HG03139 (cell line): ENCODE data around the gene KLHL8.
"Not testable (repeated sequence)": the region's sequence is repeated elsewhere in the genome, so short reads cannot be mapped to it uniquely, and the experiment has no call there.

Experiments used
- ATAC-seq: cut with Tn5 transposase; IDR thresholded peaks from one replicate; pipeline ENCODE4 v1.9.1; 2021; ENCODE audit not compliant: unreplicated experiment

KLHL8 gene

DNA sequence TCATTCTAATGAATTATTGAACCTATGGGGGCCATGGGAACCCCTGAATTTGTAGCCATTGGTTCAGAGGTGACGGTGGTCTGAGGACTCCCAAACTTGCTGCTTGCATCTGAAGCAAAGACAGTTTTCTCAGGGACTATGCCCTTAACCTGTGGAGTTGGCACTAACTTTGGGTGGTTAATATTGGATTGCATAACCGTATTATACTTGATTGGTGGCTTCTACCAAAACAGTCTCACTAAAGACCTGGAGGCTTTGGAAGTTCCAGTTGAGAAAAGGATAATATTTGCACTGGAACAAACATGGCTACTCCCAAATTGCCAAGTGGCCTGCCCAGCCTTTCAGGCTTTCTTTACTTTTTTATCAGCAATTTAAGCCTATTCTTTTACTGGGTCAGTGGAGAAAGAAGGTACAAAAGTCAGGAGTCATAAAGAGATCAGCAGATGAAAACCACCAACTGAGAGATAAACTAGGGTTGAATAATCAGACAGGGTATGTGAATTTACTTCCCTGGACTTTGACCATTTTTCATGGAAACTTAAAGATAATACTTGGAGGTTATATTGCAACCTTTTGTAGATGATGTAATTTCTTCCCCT is 7.9 kb upstream of the KLHL8 start:
- no peak for ATAC-seq

DNA sequence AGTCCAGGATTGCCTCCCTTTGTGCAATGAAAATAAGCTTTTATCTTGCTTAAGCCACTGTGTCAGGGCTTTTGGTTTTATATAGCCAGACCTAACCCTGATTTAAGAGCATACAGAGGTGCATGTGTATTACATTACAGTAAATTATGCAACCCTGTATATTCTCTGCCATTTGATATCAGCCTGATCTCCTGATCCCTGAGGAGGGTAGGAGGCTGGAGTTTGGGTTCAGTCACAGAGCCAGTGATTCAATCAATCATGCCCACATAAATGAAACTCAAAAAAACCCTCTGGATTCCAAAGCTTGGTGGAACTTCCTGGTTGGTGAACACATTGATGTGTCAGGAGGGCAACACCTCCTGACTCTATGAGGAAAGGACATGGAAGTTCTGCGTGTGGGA is 7.3 kb upstream of the KLHL8 start:
- ATAC-seq = no peak

DNA sequence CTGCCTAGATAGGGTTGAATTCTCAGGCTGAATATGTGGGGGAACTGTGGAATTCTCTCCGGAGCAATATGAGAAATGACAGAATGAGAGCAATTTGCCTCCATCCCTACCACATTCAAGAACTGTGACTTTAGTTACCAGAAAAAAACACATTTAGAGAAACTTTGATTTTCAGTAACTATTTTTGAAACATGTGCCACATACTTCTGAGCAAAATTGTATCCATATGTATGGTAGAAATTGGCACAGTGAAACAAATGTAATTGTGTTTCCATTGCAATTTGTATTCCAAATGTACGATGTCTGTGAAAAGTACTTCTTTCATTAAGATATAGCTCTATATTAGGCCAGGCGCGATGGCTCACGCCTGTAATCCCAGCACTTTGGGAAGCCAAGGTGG is 5.5 kb upstream of the KLHL8 start:
- no peak for ATAC-seq

DNA sequence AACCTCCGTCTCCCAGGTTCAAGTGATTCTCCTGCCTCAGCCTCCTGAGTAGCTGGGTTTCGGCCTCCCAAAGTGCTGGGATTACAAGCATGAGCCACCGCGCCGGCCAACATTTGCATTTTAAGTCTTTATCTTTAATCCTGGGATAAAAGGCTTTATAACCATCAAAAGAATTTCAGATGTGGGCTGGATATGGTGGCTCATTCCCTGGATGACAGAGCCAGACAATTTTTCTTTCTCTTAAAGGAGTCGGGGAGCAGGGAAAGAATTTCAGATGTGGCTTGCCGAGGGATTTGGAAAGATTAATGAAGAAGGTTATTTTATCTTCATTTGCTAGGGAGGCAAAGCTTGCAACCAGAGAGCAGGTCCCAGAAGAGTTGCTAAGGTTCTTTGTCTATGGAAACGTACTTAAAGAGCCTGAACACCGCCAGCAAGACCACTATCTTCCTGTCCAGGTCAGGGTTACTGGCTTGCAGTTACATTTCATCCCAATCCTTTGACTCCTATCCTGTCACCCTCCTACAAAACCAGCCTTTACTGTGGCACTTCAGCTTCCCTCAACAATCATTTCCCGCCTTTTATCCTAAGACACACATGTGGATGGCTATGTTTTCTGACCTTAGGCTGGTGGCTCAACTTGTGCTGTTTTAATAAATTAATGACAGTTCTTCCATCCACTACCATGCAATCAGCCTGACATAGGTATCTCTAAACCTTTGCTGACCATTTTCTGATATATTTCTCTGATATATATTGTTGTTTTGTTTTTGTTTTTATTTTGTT is 3.9 kb upstream of the KLHL8 start:
- no peak for ATAC-seq

DNA sequence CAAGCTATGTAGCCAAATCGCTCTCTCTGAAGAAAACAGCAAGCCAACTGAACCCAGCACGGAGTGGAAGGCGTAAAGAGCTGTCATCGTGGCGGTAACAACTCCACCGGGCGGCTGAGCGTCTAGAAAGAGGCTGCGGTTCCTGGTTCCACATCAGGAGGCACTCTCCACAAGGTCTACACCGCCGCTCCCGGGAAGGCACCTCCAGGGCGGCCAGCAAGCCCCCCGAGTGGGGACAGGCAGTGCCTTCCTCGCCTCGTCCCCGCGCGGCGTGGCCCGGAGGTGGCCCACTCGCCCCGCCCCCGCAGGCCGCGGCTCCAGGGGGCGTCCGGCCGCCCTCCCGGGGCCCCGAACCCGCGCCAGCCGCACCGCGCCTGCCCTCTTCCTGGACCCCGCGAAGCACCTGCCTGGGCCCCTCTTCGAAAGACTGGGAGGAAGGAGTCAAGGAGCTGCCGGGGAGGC is 755 bp downstream of the KLHL8 start:
- peak; percentile 28 for ATAC-seq

DNA sequence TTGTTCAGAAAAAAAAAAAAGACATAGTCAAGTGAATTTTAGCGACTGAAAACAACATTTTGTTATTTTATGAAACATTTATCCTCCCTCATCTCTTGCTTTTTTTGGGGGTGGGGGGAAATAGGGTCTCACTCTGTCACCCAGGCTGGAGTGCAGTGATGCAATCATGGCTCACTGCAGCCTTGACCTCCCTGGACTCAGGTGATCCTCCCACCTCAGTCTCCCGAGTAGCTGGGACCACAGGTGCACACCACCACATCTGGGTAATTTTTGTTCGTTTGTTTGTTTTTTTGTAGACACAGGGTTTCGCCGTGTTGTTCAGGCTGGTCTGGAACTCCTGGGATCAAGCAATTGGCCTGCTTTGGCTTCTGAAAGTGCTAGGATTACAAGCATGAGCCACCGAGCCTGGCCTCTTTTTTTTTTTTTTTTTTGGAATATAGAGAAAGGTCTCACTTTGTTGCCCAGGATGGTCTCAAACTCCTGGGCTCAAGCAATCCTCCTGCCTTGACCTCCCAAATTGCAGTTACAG is 3.1 kb downstream of the KLHL8 start:
- not testable (repeated sequence) for ATAC-seq

DNA sequence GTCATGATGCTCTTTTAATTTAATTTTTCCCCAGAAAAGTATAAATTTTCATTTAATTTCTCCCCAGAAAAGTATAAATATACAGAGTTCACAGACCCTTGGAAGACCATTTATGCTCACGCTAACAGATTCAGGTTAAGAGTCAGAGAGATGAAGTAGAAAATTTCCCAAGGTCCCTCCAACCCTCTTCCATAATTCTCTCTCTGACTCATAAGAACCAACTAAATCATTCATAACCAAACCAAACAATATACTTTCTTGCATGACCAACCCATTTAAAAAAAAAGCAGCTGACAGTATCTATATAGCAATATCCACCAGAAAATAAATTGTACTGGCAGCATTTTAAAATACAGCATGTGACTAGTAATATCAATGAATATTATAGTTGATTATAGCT is 3.9 kb downstream of the KLHL8 start:
- no peak for ATAC-seq

DNA sequence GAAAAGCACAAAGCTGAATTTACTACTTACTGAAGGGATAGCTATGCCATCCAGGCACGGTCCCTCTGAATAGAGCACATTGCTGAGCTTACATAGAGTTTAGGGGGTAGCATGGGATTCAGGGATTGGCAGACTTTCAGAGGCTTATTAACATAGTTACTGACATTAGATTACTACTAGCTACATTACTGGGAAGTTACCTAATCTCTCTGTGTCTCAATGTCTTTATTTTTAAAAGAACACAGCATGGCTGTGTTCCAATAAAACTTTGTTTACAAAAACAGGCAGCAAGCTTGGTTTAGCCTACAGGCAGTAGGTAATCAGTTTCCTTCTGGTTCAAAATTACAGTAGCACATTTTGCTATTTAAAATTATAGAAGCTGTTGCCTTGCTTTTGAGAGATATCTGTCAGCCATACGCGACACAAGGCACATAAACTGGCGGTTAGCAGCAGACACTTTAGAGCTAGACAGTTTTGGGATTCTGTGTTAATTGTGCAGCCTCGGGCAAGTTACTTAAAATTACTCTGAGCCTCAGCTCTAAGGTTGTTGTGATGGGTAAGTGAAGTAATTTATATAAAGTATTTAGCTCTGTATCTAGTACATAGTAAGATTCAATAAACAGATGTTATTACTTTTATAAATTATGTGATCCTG is 6.9 kb downstream of the KLHL8 start:
- no peak for ATAC-seq

DNA sequence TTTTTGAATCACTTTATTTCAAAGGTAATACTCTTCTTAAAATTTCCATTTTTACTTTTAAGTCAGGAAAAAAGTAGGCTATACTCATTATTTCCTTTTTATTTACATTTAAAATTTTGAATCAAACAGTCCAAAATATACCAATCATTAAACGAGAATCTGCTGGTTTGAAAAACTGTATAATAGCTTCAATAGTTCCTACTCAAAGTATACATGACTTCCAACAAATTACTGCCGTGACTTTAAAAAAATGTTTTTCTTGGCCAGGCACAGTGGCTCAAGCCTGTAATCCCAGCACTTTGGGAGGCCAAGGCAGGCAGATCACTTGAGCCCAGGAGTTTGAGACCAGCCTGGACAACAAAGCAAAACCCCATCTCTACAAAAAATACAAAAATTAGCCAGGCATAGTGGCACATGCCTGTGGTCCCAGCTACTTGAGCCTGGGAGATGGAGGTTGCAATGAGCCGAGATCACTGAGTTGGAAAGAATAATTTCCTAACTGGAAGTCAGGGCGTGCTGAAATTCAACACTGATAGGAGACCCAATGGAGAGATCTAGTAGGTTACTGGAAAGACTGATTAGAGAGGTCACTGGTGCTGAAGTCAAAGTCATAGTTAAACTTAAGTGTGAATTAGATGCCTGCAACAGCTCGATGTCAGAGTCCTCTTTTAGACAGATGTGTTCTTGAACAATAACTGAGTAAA is 9.0 kb downstream of the KLHL8 start:
- ATAC-seq = no peak

DNA sequence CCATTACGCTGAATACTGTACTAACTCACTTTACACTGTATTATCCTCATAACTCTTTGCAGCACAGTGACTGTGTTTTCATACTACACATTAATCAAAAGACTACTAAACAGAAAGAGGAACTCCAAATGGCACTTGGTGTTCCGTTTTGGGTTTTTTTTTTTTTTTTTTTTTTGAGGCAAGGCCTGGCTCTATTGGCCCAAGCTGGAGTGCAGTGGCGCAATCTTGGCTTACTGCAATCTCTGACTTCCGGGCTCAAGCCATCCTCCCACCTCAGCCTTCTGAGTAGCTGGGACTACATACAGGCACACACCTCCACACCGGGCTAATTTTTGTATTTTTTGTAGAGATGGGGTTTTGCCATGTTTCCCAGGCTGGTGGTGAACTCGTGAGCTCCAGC is 10.7 kb downstream of the KLHL8 start:
- peak; percentile 87 for ATAC-seq

DNA sequence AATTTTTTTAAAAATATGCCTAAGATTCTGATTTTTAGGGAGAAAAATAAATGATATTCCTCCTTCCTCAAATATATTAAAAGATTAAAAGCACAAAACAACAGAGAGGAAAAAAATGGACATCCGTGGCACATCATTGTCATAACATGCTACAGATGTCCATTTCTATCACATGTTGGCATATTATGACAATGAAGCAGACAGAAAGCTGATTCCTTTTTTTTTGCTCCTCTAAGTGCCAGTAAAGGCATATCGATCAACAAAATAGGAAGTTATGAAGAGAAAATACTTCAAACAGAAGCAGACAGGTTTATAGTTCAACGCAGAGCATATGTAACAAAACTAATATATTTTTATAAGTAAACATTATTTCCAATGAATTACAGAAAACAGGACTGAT is 11.2 kb downstream of the KLHL8 start:
- ATAC-seq = peak; percentile 29

DNA sequence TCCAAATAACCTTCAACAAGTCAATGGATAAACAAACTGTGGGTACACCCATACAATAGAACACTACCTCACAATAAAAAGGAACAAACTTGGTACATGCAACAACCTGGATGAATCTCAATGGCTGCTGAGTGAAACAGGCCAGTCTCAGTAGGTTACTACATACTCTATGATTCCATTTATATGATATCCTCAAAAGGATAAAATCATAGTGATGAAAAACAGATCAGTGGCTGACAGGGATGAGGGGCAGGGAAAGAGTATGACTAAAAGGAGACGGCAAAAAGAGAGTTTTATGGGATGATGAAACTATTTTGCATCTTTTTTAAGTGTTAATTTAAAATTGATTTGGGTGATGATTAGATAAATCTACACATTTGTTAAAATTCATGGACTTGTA is 15.9 kb downstream of the KLHL8 start:
- ATAC-seq = no peak

DNA sequence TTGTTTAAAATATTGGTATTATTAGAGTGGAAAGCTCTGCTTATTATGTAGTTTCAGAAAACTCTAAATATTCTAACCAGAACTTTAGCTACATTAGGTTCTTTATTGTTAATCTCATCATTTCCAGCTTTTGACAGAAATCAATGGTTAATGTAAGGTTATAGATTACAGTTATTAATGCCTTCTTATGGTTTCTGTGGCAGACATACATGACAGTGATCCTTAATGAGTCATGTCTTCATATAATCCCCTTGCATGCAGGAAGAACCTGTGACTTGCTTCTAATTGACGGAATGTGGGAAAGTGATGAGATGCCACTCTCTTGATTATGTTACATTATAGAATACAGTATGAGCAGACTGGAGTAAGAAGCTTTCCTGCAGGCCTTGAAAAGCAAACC is 23.5 kb downstream of the KLHL8 start:
- ATAC-seq = no peak

DNA sequence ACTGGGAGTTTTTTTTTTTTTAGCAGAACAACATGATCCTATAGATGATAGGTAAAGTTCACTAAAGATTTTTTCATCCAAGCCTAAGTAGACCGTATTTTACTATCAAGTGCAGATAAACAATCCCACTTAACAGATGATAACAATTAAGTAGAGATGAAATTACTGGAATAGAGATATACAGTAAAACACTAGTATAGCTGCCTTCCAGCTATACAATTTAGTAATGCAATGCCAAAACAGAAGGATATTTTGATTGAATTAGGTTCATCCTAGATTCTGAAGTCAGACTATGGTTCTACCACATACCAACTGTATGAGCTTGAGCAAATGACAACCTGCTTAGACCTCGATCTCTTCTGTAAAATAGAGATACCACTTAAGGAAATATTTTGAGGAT is 24.3 kb downstream of the KLHL8 start:
- no peak for ATAC-seq

DNA sequence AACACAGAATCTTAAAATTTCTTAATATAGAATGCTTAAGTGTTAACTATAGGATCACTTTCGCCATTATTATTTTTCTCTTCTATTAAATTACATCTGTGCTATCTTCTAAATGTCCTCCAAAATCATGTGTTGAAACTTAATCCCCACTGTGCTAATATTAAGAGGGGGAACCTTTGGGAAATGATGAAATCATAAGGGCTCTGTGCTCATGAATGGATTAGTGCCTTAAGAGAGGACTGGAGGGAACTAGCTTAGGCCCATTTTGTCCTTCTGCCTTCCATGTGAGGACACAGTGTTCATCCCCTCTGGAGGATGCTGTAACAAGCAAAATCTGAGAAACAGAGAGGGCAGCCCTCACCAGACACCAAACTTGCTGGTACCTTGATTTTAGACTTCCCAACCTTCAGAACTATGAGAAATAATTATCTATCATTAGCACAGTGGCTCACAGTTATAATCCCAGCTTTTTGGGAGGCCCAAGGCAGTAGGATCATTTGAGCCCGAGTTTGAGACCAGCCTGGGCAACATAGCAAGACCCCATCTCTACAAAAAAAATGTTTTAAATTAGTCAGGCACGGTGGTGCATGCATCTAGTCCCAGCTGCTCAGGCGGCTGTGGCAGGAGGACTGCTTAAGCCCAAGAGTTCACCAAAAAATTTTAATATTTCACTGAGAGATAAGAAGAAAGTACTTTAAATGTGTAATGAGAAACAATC is 26.3 kb downstream of the KLHL8 start:
- ATAC-seq = no peak

DNA sequence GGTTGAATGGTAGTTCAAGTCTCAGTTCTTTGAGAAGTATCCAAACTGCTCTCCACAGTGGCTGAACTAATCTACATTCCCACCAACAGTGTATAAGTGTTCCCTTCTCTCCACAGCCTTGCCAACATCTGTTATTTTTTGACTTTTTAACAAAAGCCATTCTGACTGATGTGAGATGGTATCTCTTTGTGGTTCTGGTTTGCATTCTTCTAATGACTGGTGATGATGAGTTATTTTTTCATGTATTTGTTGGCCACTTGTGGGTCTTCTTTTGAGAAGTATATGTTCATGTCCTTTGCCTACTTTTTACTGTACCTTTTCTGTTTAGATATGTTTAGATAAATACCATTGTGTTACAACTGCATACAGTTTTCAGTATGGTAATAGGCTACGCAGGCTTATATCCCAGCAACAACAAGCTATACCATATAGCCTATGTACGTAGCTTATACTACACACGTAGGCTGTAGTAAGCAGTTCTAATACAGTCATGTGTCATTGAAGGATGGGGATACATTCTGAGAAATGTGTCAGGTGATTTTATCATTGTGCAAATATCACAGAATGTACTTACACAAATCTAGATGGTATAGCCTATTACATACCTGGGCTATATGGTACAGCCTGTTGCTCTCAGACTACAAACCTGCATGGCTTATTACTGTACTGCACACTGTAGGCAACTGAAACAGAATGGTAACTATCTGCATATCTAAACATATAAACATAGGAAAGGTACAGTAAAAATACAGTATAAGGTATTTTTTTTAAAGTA is 28.1 kb downstream of the KLHL8 start:
- no peak for ATAC-seq

DNA sequence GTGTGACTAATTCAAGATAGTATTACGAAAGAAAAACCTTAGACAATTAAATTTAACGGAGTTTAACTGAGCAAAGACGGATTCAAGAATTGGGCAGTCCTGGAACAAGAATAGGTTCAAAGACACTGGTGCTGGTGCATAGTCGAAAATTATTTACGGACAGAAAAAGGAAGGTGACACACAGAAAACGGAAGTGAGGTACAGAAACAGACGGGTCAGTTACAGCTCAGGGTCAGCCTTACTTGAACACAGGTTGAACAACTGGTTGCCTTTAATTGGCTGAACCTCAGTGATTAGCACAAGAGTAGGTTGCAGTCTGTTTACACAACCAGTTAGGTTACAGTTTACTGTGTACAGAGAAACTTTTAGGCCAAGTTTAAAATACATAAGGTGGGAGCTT is 31.5 kb downstream of the KLHL8 start:
- no peak for ATAC-seq

DNA sequence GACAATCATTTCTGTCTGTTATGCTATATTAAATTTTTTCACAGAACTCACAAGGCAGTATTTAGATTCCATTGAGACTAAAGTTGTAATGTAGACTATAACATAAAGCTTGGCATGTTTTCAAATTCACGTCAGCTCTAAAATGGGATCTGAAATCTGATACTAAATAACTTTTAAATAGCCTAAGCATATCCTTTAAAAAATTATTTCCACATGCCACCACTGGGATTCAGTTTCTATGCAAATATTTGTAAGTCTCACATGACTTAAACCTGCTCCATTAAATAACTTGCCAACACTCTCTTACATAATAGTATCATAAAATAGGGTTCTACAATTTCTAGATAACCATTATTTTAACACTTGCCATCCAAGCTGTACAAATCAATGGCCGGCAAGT is 32.4 kb downstream of the KLHL8 start:
- no peak for ATAC-seq

DNA sequence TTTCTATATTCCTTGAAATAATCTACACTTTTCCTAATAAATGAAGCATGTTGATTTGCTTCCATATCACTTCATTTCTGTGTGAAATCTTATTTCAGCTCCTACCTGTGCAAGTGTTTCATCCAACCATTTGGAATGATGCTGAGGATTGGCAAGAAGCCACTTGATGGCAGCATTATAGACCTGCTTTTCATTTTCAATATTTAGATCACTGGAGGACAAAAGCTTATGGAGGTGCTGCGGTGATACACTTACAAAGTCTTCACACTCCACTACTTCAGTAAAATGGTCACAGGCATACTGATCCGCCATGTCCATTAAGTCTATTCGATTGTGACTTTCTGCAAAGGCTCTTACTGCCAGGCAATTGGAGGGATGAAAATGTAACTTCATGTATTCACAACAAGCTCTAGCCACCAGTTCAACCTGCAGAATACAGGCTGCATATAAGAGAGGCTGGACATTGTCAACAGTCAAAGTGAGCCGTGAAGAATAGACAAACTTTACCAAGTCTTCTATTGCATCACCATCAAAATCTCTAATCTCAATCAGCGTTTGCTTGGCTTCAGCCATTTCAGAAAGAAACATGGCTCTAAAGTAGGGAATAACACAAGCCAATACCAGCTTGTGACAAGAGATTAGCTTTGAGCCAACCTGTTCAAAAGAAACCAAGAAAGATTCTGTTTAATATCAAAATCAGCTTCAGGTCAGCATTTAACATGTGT is 35.1 kb downstream of the KLHL8 start:
- ATAC-seq = no peak
